HepG2 (cell line): ENCODE results near the gene LGALS4. TPM values are rescaled to one million over a fixed set of nuclear protein-coding genes. Genes with fewer than 3 reads are reported as not detected.

Experiments
- E2F5 ChIP-seq: sonication (generic); formaldehyde crosslinking; conservative IDR thresholded peaks from 2 replicates; pipeline ENCODE4 v1.4.0; 2020; ENCODE audit warnings: missing genetic modification reagents
- ETV5 ChIP-seq: IDR thresholded peaks from 2 replicates; pipeline ENCODE4 v1.6.1; 2018; ENCODE audit warnings: missing biosample characterization, missing genetic modification reagents, inconsistent platforms, borderline replicate concordance
- ETV6 ChIP-seq: sonication (generic); formaldehyde crosslinking; conservative IDR thresholded peaks from 2 replicates; pipeline ENCODE4 v1.4.0; 2020; ENCODE audit warnings: missing genetic modification reagents
- FOXP4 ChIP-seq: sonication (generic); formaldehyde crosslinking; IDR thresholded peaks from 2 replicates; pipeline ENCODE4 v1.4.0; 2020; ENCODE audit warnings: missing genetic modification reagents
- GPBP1L1 ChIP-seq: sonication (generic); formaldehyde crosslinking; IDR thresholded peaks from 2 replicates; pipeline ENCODE4 v1.5.0; 2020; ENCODE audit warnings: mild to moderate bottlenecking, missing genetic modification reagents
- HCFC1 ChIP-seq: fragments of 150-350 bp; IDR thresholded peaks from 2 replicates; pipeline ENCODE4 v1.6.1; 2014; ENCODE audit warnings: low read depth, low read length
- HOMEZ ChIP-seq: IDR thresholded peaks from 2 replicates; pipeline ENCODE4 v1.6.1; 2016; ENCODE audit warnings: low read depth
- JUN ChIP-seq: sonication (generic); formaldehyde crosslinking; IDR thresholded peaks from 2 replicates; pipeline ENCODE4 v1.4.0; 2020; ENCODE audit warnings: mild to moderate bottlenecking, missing genetic modification reagents
- MAFK ChIP-seq, 2 experiments: IDR thresholded peaks in 1 of 2; conservative IDR thresholded peaks in 1 of 2; 2 replicates each; pipeline ENCODE4 v1.6.1; 2011; ENCODE audit warnings: improper control_type of control experiment in 2 of 2, low read length in 2 of 2
- MAZ ChIP-seq, 2 experiments: sonication (generic) in 1 of 2; formaldehyde crosslinking in 1 of 2; IDR thresholded peaks; 2 replicates each; pipeline versions ENCODE4 v1.5.0 to v1.6.1; 2012 to 2020; ENCODE audit warnings: low read depth in 2 of 2, mild to moderate bottlenecking in 2 of 2, borderline replicate concordance in 1 of 2, improper control_type of control experiment in 1 of 2, low read length in 1 of 2, missing genetic modification reagents in 1 of 2, moderate library complexity in 1 of 2
- PRPF4 ChIP-seq: fragments of 200-400 bp; formaldehyde crosslinking; IDR thresholded peaks from 2 replicates; pipeline ENCODE4 v1.6.1; 2016; ENCODE audit warnings: low read length, low read depth; ENCODE audit not compliant: poor library complexity, severe bottlenecking
- SP140L ChIP-seq: sonication (generic); formaldehyde crosslinking; IDR thresholded peaks from 2 replicates; pipeline ENCODE4 v1.4.0; 2020; ENCODE audit warnings: missing genetic modification reagents, borderline replicate concordance
- TBX3 ChIP-seq: fragments of 450-650 bp; IDR thresholded peaks from 2 replicates; pipeline ENCODE4 v1.6.1; 2017; ENCODE audit warnings: antibody characterized with exemption, mild to moderate bottlenecking, inconsistent platforms, borderline replicate concordance
- TFDP1 ChIP-seq: IDR thresholded peaks from 2 replicates; pipeline ENCODE4 v1.6.1; 2016; ENCODE audit warnings: missing compliant biosample characterization, missing genetic modification reagents, borderline replicate concordance
- ZFP36L1 ChIP-seq: sonication (generic); formaldehyde crosslinking; IDR thresholded peaks from 2 replicates; pipeline ENCODE4 v1.8.0; 2022; ENCODE audit warnings: mild to moderate bottlenecking, missing genetic modification reagents, moderate library complexity
- ZFP37 ChIP-seq: sonication (generic); formaldehyde crosslinking; IDR thresholded peaks from 2 replicates; pipeline ENCODE4 v1.4.0; 2020; ENCODE audit warnings: missing genetic modification reagents, borderline replicate concordance
- ZNF691 ChIP-seq: sonication (generic); formaldehyde crosslinking; IDR thresholded peaks from 2 replicates; pipeline ENCODE4 v1.4.0; 2020; ENCODE audit warnings: missing genetic modification reagents, low read depth, mild to moderate bottlenecking, borderline replicate concordance
- ZNF747 ChIP-seq: sonication (generic); formaldehyde crosslinking; IDR thresholded peaks from 2 replicates; pipeline ENCODE4 v1.8.1; 2023; ENCODE audit warnings: missing genetic modification reagents, mild to moderate bottlenecking, borderline replicate concordance
- polyA plus RNA-seq, 8 experiments: library from polyadenylated mRNA; depleted of rRNA in 3 of 8; stranded (reverse) in 7 of 8; unstranded in 1 of 8; fragments of >200 nt; fragmentation: Illumina TruSeq in 4 of 8; extraction: Trizol in 4 of 8; gene quantifications; 2 replicates each; pipeline versions ENCODE4 v1.2.1 to v1.2.3, GENCODE V29; 2011 to 2016; ENCODE audit warnings: low read depth in 4 of 8, missing spikeins in 1 of 8, mixed read lengths in 1 of 8; ENCODE audit not compliant: insufficient read depth in 1 of 8
- total RNA-seq, 5 experiments: library from RNA; depleted of rRNA; stranded (reverse); fragments of >200 nt; fragmentation: Illumina TruSeq; extraction: Trizol; gene quantifications; 2 replicates each; pipeline ENCODE4 v1.2.3, GENCODE V29; 2016; ENCODE audit warnings: low read depth in 1 of 5

LGALS4 gene
- total and polyA plus RNA-seq, 2 of the 13 experiments (the other 11 are each of a cell fraction or from before 2014, with no cell fraction given) = 0.24 to 0.71 TPM

- TF ChIP-seq FOXP4 (CRISPR knock-in tag) = no peak
- no peak for TF ChIP-seq JUN (CRISPR knock-in tag)
- TF ChIP-seq ZNF691 (CRISPR knock-in tag) = no peak; the same call in 1 of the 2 replicates
- TF ChIP-seq ZFP36L1 = peak; percentile 79; the same call in 1 of the 2 replicates
- no peak for TF ChIP-seq E2F5
- TF ChIP-seq TBX3 = no peak
- TF ChIP-seq SP140L (CRISPR knock-in tag) = no peak
- peak; percentile 92 for TF ChIP-seq MAZ (IDR thresholded peaks at IDR 0.05; ENCODE audit: borderline replicate concordance, low read depth, low read length)
- peak; percentile 95 for TF ChIP-seq MAZ (CRISPR knock-in tag; IDR thresholded peaks at IDR 0.05; ENCODE audit: low read depth)
- TF ChIP-seq PRPF4 = peak; percentile 57
- TF ChIP-seq ZNF747 (CRISPR knock-in tag) = no peak; the same call in 1 of the 2 replicates
- no peak for TF ChIP-seq MAFK (conservative IDR thresholded peaks at IDR 0.05 in 1 of 2, IDR thresholded peaks at IDR 0.05 in 1 of 2; ENCODE audit: low read length in 2 of 2)
- no peak for TF ChIP-seq ZFP37 (CRISPR knock-in tag)
- TF ChIP-seq TFDP1 (CRISPR knock-in tag) = peak; percentile 84; the same call in 1 of the 2 replicates
- no peak; the same call in 1 of the 2 replicates for TF ChIP-seq HOMEZ
- TF ChIP-seq ETV6 (CRISPR knock-in tag) = no peak; the same call in 1 of the 2 replicates
- peak; percentile 58; the same call in 1 of the 2 replicates for TF ChIP-seq ETV5 (CRISPR knock-in tag)
- TF ChIP-seq HCFC1 = peak; percentile 24; the same call in 1 of the 2 replicates
- TF ChIP-seq GPBP1L1 (CRISPR knock-in tag) = no peak
These were observed 39.0 kb upstream of the LGALS4 start (continued) for GRCh38 chr19:38851622-38852230.
